Measurements from ENCODE around the gene ILK.

ILK gene

DNA sequence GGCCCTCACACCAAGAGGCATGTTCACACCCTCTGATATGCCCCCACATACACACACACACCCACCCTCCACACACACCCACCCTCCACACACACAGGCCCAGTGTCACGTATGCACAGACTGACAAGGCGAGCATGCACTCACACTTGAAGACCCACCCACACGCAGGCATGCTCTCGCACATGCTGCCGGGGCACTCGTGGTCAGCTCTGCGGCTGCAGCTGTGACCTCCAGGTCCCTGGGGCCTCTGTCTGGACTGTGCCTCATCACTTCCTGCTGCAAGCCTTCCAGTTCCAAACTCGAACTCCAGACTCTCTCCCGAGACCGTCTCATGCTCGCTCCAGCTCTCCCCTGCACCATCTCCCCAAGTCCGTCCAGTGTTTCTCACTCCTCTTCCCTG, 42.5 kb downstream of the ILK start:
- H3K27me3 Mint-ChIP-seq: no peaks in the 10 kb centered on the region
- H3K36me3 Mint-ChIP-seq: no peaks in the 10 kb centered on the region
- no peaks in the 10 kb centered on the region for H3K9me3 Mint-ChIP-seq (ENCODE audit: low read depth)
- no peaks in the 10 kb centered on the region for H3K4me1 Mint-ChIP-seq (ENCODE audit: low read depth)
- H3K27ac Mint-ChIP-seq: no peak overlapping the region
- peak overlapping the region; percentile 28 for H3K4me3 Mint-ChIP-seq

DNA sequence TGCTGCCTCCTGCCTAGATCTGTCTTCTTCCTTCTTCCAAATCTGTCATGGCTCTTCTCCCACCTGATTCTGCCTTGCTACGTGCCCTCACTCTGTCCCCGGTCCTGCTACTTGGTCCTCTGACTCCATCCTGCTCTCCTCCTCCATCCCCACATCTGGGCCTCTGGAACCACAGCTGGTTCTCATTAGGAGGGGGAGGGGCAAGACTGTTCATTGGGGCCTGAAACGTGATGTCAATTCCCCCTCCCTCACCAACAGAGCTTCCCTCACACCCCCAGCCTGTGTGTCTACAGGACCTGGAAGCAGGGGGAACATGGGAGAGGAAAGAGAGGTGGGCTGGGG, 43.0 kb downstream of the ILK start:
- Mint-ChIP-seq H3K36me3 (no peaks in the 10 kb centered on the region), H3K27me3 (no peaks in the 10 kb centered on the region), H3K4me3 (no peak overlapping the region), H3K9me3 (ENCODE audit: low read depth) (no peaks in the 10 kb centered on the region), H3K4me1 (ENCODE audit: low read depth) (no peaks in the 10 kb centered on the region), H3K27ac (no peak overlapping the region)

DNA sequence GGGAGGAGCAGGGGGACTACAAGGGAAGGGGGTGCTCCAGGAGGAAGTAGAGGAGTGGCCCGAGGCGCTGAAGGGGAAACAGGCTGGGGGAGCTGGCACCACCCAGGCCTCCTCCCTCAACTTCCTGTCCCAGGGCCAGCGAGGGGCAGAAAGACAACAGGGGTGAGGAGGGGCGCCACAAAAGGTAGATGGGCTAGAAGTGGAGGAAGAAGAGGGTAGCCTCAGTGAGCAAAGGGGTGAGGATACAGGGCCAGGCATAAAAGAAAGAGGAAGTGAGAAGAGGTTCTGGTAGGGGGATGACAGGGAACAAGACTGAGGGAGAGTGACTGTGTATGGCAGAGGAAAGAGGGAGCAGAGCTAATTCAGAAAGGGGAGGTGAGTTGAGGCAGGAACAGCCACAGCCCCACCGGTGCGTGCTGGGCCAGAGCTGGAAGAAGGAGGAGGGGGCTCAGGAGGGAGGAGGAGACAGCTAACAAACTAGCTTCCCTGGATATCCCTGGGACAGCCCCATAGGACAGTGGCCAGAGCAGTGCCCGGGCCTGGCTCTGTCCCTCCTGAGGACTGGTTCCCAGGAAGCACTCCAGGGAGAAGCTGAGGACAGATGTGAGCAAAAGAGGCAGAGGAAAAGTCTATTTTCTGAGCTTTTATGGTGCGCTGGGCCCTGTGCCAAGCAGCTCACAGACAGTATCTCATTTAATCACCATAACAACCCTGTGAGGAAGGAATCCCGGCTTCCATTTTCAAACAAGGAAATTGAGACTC, 43.5 kb downstream of the ILK start:
- no peaks in the 10 kb centered on the region for H3K4me1 Mint-ChIP-seq (ENCODE audit: low read depth)
- no peaks in the 10 kb centered on the region for H3K36me3 Mint-ChIP-seq
- no peak overlapping the region for H3K27ac Mint-ChIP-seq
- no peaks in the 10 kb centered on the region for H3K27me3 Mint-ChIP-seq
- no peaks in the 10 kb centered on the region for H3K9me3 Mint-ChIP-seq (ENCODE audit: low read depth)
- H3K4me3 Mint-ChIP-seq: no peak overlapping the region

DNA sequence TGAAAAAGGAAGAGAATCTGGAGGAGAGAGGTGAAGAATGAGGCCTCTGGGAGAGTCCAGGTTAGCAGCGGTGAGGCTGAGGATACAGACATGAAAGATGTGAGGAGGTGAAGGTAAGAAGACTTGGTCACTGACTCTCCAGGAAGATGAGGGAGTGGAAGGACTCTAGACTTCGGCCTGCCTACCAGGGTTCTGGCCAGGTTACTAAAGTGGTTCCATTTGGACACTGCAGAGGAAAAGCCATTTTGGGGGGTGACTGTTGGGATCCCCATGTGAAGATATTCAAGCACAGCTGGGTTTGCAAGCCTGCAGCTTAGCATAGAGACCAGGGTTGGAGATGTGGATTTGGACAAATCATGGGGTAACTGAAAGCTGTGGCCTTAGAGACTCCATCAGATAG, 44.3 kb downstream of the ILK start:
- Mint-ChIP-seq H3K4me3 (no peak overlapping the region), H3K4me1 (ENCODE audit: low read depth) (no peaks in the 10 kb centered on the region), H3K9me3 (ENCODE audit: low read depth) (no peaks in the 10 kb centered on the region), H3K36me3 (no peaks in the 10 kb centered on the region), H3K27ac (no peak overlapping the region), H3K27me3 (no peaks in the 10 kb centered on the region)

DNA sequence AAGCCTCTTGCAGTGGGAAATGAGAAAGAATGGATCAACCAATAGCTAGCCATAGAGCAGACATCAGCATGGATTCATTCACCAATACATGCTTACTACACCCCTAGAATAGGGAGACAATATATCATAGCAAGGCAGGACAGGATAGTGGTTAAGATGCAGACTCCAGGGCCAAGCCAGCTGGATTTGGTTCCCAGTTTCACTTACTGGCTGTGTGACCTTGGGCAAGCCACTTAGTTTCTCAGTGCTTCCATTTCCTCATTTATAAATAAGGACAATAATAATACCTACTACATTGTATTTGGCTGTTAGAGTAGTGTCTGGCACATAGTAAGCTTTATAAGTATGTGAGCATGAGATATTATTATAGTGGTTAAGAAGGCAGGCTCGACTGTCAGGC, 44.9 kb downstream of the ILK start:
- Mint-ChIP-seq H3K27ac (no peak overlapping the region), H3K27me3 (no peaks in the 10 kb centered on the region), H3K4me3 (no peak overlapping the region), H3K4me1 (ENCODE audit: low read depth) (no peaks in the 10 kb centered on the region), H3K36me3 (no peaks in the 10 kb centered on the region), H3K9me3 (ENCODE audit: low read depth) (no peaks in the 10 kb centered on the region)

DNA sequence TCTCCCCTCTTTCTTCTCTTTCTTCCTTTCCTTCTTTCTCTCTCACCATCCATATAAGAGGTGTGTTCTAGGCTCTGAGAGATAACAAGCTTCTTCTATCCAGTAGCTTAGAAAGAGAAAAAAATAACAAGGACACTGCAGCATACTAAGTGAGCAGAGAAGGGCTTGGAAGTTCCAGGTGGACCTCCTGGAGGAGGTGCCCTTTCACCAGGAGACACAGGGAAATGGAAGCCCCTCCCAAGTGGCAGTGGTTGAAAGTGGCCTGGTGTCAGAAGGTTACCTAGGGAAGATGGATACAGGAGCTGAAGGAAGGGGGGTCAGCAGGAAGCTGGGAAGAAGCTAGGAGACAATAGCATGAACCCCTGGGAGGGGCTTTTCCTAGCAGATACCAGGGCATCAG, 46.5 kb downstream of the ILK start:
- Mint-ChIP-seq H3K9me3 (ENCODE audit: low read depth) (no peaks in the 10 kb centered on the region), H3K27ac (no peak overlapping the region), H3K27me3 (no peaks in the 10 kb centered on the region), H3K4me3 (no peak overlapping the region), H3K4me1 (ENCODE audit: low read depth) (no peaks in the 10 kb centered on the region), H3K36me3 (no peaks in the 10 kb centered on the region)

DNA sequence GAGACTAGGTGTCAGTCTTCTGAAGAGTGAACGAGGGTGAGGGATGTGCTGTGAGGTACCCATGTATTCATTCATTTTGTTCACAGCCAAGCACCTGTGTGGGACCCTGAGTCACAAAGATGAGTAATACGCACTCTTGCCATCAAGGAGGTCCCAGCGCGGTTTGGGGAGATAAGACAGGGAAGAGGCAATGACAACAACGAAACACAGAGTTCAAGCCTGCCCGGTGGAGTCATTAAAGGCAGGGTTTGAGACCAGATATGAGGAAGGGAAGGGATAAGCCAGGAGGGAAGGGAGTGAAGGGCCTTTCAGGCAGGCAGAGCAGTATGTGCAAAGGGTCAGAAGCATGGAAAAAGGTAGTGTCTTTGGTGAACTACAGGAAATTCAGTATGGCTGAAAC, 47.4 kb downstream of the ILK start:
- Mint-ChIP-seq H3K4me1 (ENCODE audit: low read depth) (peaks cover 1% of the 10 kb centered on the region), H3K36me3 (no peaks in the 10 kb centered on the region), H3K4me3 (no peak overlapping the region), H3K9me3 (ENCODE audit: low read depth) (no peaks in the 10 kb centered on the region), H3K27ac (no peak overlapping the region), H3K27me3 (no peaks in the 10 kb centered on the region)

DNA sequence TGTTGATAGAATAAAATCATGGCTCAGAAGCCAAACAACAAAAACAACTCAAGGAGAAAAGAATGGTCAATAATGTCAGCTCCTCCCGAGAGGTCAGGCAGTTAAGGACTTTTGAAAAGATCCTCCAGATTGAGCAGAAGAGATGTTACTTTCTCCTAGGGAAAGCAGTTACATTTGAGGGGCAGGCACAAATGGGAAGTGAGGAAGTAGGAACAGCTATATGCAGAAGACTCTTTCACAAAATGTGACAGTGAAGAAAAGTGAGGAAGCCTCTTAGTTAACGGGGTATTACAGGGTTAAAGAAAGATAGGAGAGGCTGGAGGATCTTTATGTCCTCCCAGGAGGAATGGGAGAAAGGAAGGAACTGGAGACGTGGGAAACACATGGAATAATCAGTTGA, 48.6 kb downstream of the ILK start:
- Mint-ChIP-seq H3K36me3 (no peaks in the 10 kb centered on the region), H3K4me1 (ENCODE audit: low read depth) (peaks cover 2% of the 10 kb centered on the region), H3K4me3 (no peak overlapping the region), H3K27me3 (no peaks in the 10 kb centered on the region), H3K27ac (no peak overlapping the region), H3K9me3 (ENCODE audit: low read depth) (no peaks in the 10 kb centered on the region)

DNA sequence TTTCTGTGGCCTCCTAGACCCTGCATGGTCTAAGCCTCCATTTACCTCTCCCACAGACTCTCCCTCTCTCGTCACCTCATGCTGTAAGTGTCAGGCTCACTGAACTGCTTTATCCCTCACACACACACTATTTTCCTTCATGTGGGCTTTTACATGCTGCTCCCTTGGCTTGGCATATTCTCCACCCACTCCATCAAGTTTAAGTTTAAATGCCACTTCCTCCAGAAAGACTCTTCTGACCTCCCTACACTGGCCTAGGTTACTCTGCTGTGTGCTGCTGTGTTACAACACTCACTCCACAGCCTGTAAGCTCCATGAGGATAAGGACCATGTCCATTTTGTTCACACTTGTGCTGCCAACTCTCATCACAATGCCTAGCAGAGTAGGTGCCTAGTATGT, 49.5 kb downstream of the ILK start:
- no peaks in the 10 kb centered on the region for H3K36me3 Mint-ChIP-seq
- no peak overlapping the region for H3K4me3 Mint-ChIP-seq
- no peaks in the 10 kb centered on the region for H3K27me3 Mint-ChIP-seq
- H3K27ac Mint-ChIP-seq: no peak overlapping the region
- no peaks in the 10 kb centered on the region for H3K9me3 Mint-ChIP-seq (ENCODE audit: low read depth)
- H3K4me1 Mint-ChIP-seq (ENCODE audit: low read depth): peaks cover 2% of the 10 kb centered on the region

DNA sequence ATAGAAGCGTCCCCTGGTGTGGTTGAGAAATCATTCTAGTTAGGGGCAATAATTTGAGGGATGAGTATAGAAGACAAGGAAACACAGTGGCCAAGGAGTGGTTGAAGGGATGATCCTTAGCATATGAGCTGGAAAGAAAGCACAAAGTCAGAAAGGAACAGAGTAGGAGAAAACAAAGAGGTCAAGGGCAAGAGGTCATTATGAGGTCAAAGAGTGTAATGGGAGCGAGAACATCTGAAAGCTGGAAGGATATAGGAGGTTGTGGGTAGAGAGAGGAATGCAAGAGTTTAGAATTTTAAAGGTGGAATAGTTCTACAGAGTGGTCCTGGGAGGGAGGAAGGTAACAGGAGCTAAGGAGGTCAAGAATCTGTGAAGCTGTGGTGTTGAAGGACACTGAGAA, 50.1 kb downstream of the ILK start:
- H3K27ac Mint-ChIP-seq: no peak overlapping the region

DNA sequence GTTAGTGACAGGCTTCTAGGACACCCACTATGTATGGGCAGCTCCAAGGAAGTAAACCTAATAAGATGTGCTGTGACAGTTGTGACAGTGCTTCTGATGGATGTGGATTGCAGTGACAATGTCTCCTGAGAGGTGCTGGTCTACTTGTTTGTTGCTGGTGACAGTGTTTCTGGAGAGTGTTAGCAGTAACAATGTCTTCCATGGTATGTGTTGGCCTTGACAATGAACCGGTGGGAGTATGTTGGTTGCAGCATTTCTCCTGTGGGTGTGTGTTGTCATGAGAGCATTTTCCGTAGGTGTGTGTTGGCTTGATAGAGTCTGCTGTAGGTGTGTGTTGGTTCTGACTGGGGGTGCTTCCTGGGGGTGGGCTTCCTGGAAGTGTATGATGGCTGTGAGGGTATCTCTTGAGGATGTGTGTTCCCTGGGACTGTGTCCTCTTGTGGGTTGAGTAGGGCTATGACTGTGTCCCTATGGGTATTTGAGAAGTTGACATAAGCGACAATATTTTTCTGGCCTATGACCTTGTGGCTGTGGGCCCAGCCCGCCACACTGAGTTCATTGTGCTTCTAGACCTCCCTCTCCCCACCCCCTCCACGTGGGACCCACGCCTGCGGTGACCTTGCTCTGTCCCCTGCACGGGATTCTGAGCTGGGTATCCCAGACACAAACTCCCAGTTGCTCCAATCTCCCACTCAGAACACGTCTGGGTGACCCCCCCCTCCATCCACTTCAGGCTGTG, 50.9 kb downstream of the ILK start:
- Mint-ChIP-seq H3K27ac (no peak overlapping the region), H3K27me3 (no peaks in the 10 kb centered on the region), H3K9me3 (ENCODE audit: low read depth) (no peaks in the 10 kb centered on the region), H3K4me1 (ENCODE audit: low read depth) (peaks cover 2% of the 10 kb centered on the region), H3K36me3 (no peaks in the 10 kb centered on the region), H3K4me3 (no peak overlapping the region)

More for the DNA sequence above, 50.1 kb downstream of the ILK start:
- Mint-ChIP-seq H3K36me3 (no peaks in the 10 kb centered on the region), H3K27me3 (no peaks in the 10 kb centered on the region), H3K9me3 (ENCODE audit: low read depth) (no peaks in the 10 kb centered on the region), H3K4me3 (no peak overlapping the region), H3K4me1 (ENCODE audit: low read depth) (peaks cover 2% of the 10 kb centered on the region)

DNA sequence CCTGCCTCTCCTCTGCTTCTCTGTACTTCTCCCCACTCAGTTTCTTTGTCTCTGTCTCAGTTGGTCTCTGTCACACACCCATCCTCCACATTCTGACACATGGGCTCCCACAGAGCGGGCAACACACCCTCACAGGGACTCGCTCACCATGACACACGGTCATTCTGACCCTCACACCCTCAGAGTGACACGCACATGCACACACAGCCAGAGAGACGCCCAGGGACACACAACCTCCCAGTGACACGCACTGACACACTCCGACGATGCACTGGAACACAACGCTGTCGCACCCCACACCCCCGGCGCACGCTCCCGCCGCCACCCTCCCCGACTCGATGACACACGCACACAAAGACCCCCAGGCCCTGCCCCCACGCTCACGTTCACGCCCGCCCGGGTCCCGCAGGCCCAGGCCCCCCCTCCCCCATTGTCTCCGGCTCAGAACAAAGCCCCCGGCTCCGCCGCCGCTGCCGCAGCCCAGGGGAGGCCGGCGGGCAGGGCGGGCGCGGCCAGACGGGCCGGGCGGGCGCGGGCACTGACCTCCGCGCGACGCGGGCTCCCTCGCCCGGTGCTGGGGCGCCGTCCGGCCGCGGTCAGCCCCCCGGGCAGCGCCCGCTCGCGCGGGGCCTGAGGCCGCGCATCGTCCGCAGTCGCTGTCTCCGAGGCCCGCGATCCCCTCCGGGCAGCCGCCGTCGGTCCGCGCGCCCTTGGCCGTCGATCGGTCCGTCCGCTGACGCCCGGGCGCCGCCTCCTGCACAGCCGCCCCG, 51.6 kb downstream of the ILK start:
- no peaks in the 10 kb centered on the region for H3K27me3 Mint-ChIP-seq
- H3K36me3 Mint-ChIP-seq: no peaks in the 10 kb centered on the region
- no peak overlapping the region for H3K27ac Mint-ChIP-seq
- peaks cover 2% of the 10 kb centered on the region for H3K4me1 Mint-ChIP-seq (ENCODE audit: low read depth)
- no peaks in the 10 kb centered on the region for H3K9me3 Mint-ChIP-seq (ENCODE audit: low read depth)
- no peak overlapping the region for H3K4me3 Mint-ChIP-seq

DNA sequence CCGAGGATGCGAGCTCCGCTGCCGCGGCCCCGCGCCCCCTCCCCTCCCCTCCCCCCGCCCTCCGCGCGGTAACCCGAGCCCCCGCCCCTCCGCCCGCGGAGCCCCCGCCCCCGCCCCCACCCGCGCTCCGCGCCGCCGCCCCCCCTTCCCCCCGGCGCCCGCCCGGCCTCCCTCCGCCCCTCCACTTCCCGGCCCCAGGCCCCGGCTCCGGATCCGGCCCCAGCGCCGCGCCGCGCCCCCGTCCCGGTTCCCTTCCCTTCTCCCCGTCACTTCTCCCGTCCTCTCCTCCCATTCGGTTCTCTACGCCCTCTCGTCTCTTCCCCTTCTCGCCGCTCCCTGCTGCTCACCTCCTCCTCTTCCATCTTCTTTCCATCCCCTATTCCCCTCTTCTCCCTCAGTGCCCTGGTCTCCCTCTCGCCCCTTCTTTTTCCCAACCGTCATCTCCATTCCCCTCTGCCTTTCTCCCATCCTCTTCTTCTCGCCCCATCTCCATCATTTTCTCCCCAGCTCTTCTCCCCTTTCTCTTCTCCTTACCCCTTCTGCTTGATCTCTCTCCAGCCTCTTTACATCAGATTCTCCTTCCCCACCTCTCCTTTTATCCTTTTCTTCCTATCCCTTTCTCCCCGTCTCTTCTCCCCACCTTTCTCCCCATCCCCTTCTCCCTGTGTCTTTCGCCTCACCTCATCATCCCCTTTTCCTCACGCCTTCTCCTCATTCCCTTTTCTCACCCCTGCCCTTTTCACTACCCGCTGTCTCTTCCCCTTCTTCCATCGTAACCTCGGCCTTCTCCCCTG, 52.4 kb downstream of the ILK start, which contains the start of gene DCHS1:
DCHS1 (minus strand) TSS at position 20 of the 794 bp plus-strand sequence. CDS start 14,196 bp downstream, outside the sequence.
- Mint-ChIP-seq H3K4me3 (peak within 1 kb of the TSS; percentile 66), H3K27me3 (no peaks in the 10 kb centered on the region), H3K27ac (peak within 1 kb of the TSS; percentile 62), H3K36me3 (no peaks in the 10 kb centered on the region), H3K4me1 (ENCODE audit: low read depth) (peaks cover 2% of the 10 kb centered on the region), H3K9me3 (ENCODE audit: low read depth) (no peaks in the 10 kb centered on the region)

DNA sequence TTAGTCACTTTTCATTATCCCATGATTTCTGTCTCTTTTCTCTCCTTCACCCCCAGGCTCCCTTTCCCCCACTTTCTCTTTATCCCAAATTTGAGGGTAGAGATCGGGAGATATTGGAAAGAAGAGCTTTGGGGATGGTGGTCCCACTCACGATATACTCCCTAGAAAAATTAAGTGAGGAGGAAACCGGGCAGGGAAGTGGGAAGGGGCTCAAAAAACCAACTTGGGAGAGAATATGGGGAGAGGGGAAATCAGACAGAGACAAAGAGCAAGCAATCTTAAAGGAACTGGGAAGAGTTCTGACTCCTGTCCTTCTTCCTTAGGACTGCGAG, 53.0 kb downstream of the ILK start:
- Mint-ChIP-seq H3K4me3 (peak overlapping the region; percentile 66), H3K27me3 (no peaks in the 10 kb centered on the region), H3K27ac (peak overlapping the region; percentile 16)

DNA sequence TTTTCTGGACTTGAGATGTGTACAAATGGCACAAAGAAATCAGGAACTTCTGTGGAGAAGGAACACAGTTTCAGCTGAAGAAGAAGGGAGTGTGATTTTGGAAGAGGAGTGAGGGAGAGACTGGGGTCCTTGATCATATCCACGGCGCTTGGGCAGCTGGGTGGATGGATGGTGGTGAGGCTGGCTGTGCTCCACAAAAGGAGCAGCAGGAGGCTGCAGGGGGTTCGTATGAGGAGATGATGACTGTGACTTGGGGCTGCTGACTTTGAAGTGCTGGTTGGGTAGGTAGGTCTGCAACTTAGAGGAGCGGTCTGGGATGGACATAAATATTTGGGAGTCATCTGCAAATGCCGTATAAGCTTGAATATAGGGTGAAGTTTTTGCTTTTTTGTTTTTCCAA, 53.4 kb downstream of the ILK start:
- Mint-ChIP-seq H3K9me3 (ENCODE audit: low read depth) (no peaks in the 10 kb centered on the region), H3K27me3 (no peaks in the 10 kb centered on the region), H3K36me3 (no peaks in the 10 kb centered on the region), H3K4me3 (peak overlapping the region; percentile 66), H3K4me1 (ENCODE audit: low read depth) (peaks cover 2% of the 10 kb centered on the region), H3K27ac (peak overlapping the region; percentile 16)

More for the DNA sequence above, 53.0 kb downstream of the ILK start:
- Mint-ChIP-seq H3K9me3 (ENCODE audit: low read depth) (no peaks in the 10 kb centered on the region), H3K4me1 (ENCODE audit: low read depth) (peaks cover 2% of the 10 kb centered on the region), H3K36me3 (no peaks in the 10 kb centered on the region)

Data from activated naive CD8-positive, alpha-beta T cell (primary cell).